ENCODE measurements around the gene TRIL. TPM values are rescaled to one million over a fixed set of nuclear protein-coding genes. Genes with fewer than 3 reads are reported as not detected.

The TRIL gene
- total RNA-seq, 1 donor from 2014 or later, result 6.4 TPM

- Histone ChIP-seq H3K9me3 (no peaks in the 10 kb centered on the region), H3K4me3 (no peak overlapping the region), H3K27me3 (ENCODE audit: low read depth) (no peaks in the 10 kb centered on the region), H3K27ac (no peak overlapping the region), H3K4me1 (peaks cover 7% of the 10 kb centered on the region), H3K36me3 (no peaks in the 10 kb centered on the region)
- intact Hi-C loops (cut with DNase I), result no loop called here
- ATAC-seq, result no peak
- DNase-seq, result no peak
- TF ChIP-seq CTCF (IDR thresholded peaks at IDR 0.05), result no peak
These were observed 24.2 kb downstream of the TRIL start for GRCh38 chr7:28933846-28934320.

- ATAC-seq (no peak), DNase-seq (no peak)
- intact Hi-C loops (cut with DNase I), result no loop called here
- Histone ChIP-seq H3K27ac (no peak overlapping the region), H3K27me3 (ENCODE audit: low read depth) (no peaks in the 10 kb centered on the region), H3K4me1 (peaks cover 15% of the 10 kb centered on the region), H3K36me3 (no peaks in the 10 kb centered on the region), H3K4me3 (no peak overlapping the region), H3K9me3 (no peaks in the 10 kb centered on the region)
- no peak for TF ChIP-seq CTCF (IDR thresholded peaks at IDR 0.05)
These were observed 26.6 kb downstream of the TRIL start for GRCh38 chr7:28931565-28931964.

GRCh38 chr7:28926871-28927597, 31.1 kb downstream of the TRIL start:
- Histone ChIP-seq H3K4me3 (peak overlapping the region; percentile 54), H3K9me3 (no peaks in the 10 kb centered on the region), H3K4me1 (peaks cover 20% of the 10 kb centered on the region), H3K27me3 (ENCODE audit: low read depth) (no peaks in the 10 kb centered on the region), H3K36me3 (no peaks in the 10 kb centered on the region), H3K27ac (peak overlapping the region; percentile 19)
- DNase-seq (peak; percentile 77), ATAC-seq (peak; percentile 90 to 93)
- peak; percentile 82 for TF ChIP-seq CTCF (IDR thresholded peaks at IDR 0.05)
- intact Hi-C loops (cut with DNase I), result loop anchor here (5.0 kb wide), 1 partner anchor 175 kb away; no protein-coding TSS in a partner anchor

GRCh38 chr7:28922624-28923331, 35.4 kb downstream of the TRIL start:
- H3K9me3 ChIP-seq, result no peaks in the 10 kb centered on the region
- no peak overlapping the region for H3K4me3 ChIP-seq
- ATAC-seq, result peak; percentile 69 to 88
- no peaks in the 10 kb centered on the region for H3K27me3 ChIP-seq (ENCODE audit: low read depth)
- TF ChIP-seq CTCF (IDR thresholded peaks at IDR 0.05), result peak; percentile 83
- H3K36me3 ChIP-seq, result no peaks in the 10 kb centered on the region
- intact Hi-C loops (cut with DNase I), result loop anchor here (5.0 kb wide), 1 partner anchor 485 kb away; no protein-coding TSS in a partner anchor
- peak; percentile 64 for DNase-seq
- H3K4me1 ChIP-seq, result peaks cover 23% of the 10 kb centered on the region
- H3K27ac ChIP-seq, result no peak overlapping the region

- intact Hi-C loops (cut with DNase I), result loop anchor here (5.0 kb wide), 1 partner anchor 485 kb away; no protein-coding TSS in a partner anchor
- ATAC-seq, result peak; percentile 86 to 95
- no peak overlapping the region for H3K4me3 ChIP-seq
- H3K27me3 ChIP-seq (ENCODE audit: low read depth), result no peaks in the 10 kb centered on the region
- no peak for DNase-seq
- H3K36me3 ChIP-seq, result no peaks in the 10 kb centered on the region
- no peaks in the 10 kb centered on the region for H3K9me3 ChIP-seq
- TF ChIP-seq CTCF (IDR thresholded peaks at IDR 0.05), result peak; percentile 86
- no peak overlapping the region for H3K27ac ChIP-seq
- peaks cover 18% of the 10 kb centered on the region for H3K4me1 ChIP-seq
These were observed 36.3 kb downstream of the TRIL start for GRCh38 chr7:28921822-28922221.
